Activated T-helper 1 cell treated with anti-CD3 and anti-CD28 coated beads, Interleukin-2, amount 50 U/mL, for 16 hours (primary cell): ENCODE results near the gene ZNF624.
A peak's percentile ranks its signal among the peaks of the same experiment; 100 is the strongest.

Source experiments
- DNase-seq, 2 donors: peaks; one replicate each; pipeline ENCODE4 v3.0.0-alpha.2; 2020; ENCODE audit warnings: low read depth in 1 of 2, low spot score in 1 of 2

The ZNF624 gene

DNA sequence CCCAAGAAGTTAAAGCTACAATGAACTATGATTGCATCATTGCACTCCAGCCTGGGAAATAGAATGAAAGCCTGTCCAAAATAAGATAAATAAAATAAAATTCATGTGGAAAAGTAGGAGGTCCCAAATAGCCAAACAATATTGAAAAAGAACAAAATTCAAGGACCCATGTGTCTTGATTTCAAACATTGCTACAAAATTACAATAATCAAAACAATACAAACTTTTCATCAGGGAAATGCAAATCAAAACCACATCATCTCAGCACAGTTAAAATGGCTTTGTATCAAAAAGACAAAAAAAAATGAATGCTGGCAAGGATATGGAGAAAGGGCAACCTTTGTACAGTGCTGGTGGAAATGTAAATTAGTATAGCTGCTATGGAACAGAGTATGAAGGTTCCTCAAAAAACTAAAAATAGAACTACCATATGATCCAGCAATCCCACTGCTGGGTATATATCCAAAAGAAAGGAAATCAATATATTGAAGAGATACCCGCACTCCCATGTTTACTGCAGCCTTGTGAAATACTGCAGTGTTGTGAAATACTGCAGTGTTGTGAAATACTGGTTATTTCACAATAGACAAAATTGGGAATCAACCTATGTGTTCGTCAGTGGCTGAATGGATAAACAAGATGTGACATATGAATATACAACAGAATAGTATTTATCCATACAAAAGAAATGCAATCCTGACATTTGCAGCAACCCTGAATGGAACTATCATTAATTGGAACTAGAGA, 60.1 kb downstream of the ZNF624 start:
- DNase-seq = no peak

DNA sequence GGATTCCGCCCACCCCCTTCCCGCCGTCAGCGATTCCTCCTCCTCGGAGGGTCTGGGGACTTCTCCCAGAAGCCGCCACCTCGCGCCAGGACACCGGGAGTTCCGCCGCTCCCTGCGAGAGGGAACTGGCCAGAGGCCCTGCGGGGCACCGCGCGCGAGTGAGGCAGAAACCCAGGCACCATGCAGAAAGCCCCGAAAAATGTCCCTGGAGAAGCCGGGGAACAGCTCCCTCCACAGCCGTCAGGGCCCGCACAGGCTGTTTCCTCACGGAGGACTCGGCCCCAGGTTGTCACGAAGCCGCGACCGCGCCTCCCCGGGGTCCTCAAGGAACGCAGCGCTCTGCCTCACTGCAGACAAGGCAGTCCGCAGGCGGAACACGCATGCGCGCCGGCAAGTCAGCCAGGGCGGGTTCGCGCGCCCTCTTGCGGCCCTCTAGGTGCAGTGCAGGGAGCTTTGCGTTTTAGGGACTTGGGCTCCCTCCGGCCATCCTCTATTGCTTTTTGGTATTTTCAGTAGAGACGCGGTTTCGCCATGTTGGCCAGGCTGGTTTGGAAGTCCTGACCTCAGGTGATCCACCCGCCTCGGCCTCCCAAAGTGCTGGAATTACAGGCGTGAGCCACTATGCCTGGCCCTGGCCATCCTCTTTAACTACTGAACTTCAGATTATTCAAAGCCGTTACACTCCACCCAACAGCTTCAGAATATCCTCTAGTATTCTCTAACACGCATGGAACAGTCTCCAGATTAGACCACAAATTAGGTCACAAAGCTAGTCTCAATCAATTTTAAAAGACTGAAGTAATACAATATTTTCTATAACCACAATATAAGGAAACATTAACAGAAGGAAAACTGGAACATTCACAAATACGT, 64.3 kb downstream of the ZNF624 start:
- peak; percentile 85 to 89 for DNase-seq

DNA sequence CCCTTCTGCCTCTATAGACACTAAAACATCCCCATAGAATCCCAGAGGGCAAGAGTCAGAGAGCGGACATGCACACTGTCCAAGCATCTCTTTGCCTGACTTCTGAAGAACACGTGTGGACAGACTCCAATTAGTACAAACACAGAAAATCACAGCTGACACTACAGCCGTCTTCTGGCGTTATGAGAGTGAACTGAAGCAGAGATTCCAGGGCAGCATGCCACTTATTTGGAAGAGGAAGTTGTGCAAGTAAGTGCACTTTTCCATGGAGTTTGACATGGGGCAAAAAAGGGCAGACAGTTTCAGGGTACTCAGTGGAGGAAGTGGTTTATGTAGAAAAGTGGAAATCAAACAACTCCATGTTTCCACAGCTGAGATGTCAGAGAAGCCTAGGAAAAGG, 67.9 kb downstream of the ZNF624 start:
- DNase-seq = no peak

DNA sequence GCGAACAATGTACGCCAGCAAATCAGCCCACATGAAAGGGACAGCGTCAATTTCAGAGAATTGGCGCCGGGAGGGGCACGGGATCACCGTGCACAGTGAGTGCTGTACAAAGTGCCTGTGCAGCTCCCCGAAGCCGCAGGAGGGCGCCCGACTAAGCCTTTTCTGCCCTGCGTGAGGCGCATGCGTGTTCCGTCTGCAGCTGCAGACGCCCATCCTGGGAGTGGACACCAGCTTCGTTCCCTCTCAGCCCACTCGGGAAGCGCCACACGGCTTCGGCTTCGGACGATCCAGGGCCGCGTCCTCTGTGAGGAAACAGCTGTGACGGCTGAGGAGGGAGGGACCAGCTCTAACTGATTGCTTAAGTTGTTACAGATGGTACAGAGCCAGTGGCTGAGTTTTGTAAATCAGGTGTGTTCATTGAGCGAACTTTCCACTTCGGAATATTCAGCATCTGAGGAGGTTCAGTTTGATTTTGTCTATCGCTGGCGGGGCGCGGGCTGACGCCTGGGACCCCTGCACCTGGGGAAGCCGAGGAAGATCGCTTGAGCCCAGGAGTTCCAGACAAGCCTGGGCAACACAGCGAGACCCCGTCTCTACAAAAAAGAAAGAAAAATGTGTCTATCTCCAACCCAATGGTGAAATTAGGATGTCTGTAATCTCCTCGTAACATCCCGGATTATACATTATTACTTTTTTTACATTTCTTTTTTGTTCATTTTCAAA, 69.2 kb downstream of the ZNF624 start:
- DNase-seq = peak; percentile 85 to 86

DNA sequence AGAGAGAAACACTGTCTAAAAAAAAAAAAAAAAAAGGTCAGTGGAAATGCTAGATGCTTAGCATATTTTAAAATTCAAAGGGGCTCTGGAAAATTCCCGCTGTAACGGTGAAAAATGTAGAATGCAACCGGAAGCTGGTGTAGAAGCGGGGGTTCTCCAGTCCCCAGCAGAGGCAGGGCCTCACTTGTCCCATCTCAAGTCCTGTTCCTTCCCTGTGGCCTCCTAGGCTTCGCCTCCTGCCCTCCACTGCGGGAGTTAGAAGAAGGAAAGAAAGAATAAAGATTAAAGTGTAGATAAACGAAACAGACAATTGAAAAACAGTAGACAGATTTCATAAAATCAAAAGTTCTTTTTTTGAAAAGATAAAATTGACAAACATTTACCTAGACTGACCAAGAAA, 69.9 kb downstream of the ZNF624 start:
- DNase-seq = no peak

DNA sequence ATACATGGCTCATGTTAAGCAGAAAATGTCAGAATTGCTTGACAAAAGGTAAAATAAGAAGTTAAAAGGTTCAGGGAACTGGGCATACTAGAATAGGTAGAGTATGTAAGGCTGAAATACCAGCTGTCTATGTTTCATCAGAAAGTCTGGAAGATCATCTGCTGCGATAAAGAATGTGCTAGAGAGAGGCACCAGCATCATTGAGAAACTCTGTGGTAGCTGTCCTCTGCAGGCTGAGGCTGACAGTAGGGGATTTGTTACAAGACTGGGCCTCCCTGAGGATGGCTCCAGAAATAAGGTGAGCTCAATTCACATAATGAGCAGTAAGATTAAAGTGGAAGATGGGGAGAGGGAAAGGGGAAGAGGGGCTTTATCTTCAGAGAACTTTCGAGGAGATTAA, 80.2 kb downstream of the ZNF624 start:
- no peak for DNase-seq
